ENCODE measurements around the gene TLR8. TPM values are rescaled to one million over a fixed set of nuclear protein-coding genes. Genes with fewer than 3 reads are reported as not detected.

The TLR8 gene
- total and polyA plus RNA-seq, 2 of the 4 experiments (the other 2 are of a cell fraction): not detected

DNA sequence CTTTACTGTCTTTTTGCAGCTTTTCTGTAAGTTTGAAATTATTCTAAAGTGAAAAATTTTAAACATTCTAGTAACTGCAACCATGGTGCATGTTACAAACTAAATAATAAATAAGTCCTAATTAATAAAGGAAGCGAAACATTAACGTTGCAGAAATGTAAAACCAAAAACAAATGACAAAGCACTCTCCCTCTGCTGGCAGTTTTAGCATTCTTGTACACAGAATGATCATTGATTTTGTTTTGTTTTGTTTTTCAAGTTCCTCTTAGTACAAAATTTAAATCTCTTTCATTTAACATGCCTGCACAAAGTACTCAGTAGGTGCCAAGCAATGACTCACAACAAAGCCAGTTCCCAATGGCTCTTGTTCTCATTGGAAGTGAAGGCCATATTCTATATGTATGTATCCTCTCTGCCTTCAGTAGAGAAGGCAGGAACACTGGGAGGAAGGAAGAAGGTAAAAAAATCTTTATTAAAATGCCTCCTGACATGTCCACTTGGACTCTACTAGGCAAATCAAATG, 54.8 kb downstream of the TLR8 start:
- Histone ChIP-seq H2BK5ac (ENCODE audit: low read depth, low read length, poor library complexity, severe bottlenecking) (no peak overlapping the region), H3K4me2 (ENCODE audit: low read depth, low read length) (no peak overlapping the region), H2BK120ac (ENCODE audit: low read depth, low read length) (no peak overlapping the region), H3K79me1 (ENCODE audit: low read depth in 1 of 2, low read length in 2 of 2) (no peaks in the 10 kb centered on the region), H3K14ac (replicated peaks; ENCODE audit: low read depth, low read length) (no peak overlapping the region), H4K5ac (ENCODE audit: low read depth, low read length) (no peak overlapping the region), H2AFZ (replicated peaks; ENCODE audit: low read length, poor library complexity) (no peak overlapping the region), H2BK15ac (ENCODE audit: low read depth, low read length) (no peak overlapping the region), H3K4me3 (ENCODE audit: insufficient read depth, low read depth, low read length) (no peak overlapping the region), H2BK20ac (ENCODE audit: low read depth, low read length) (no peak overlapping the region), H3K9me1 (ENCODE audit: insufficient read depth, low read length) (no peaks in the 10 kb centered on the region), H3K9me3 (ENCODE audit: control insufficient read depth, insufficient read depth, low read length) (no peaks in the 10 kb centered on the region), H4K20me1 (ENCODE audit: insufficient read depth, low read length) (no peaks in the 10 kb centered on the region), H2AK5ac (ENCODE audit: low read depth, low read length) (no peak overlapping the region), H4K91ac (ENCODE audit: insufficient read depth, low read depth, low read length) (no peak overlapping the region), H4K8ac (ENCODE audit: low read depth in 2 of 2, low read length in 2 of 2) (no peak overlapping the region), H3K18ac (ENCODE audit: low read depth, low read length) (no peak overlapping the region), H2AK9ac (replicated peaks; ENCODE audit: low read depth, low read length, poor library complexity) (no peak overlapping the region), H3K4ac (ENCODE audit: low read depth, low read length) (no peak overlapping the region), H3K27ac (ENCODE audit: insufficient read depth, low read length) (no peak overlapping the region), H3K56ac (ENCODE audit: extremely low read depth, insufficient read depth, low read length) (no peak overlapping the region), H3K9ac (ENCODE audit: low read depth, low read length) (no peak overlapping the region), H3K4me1 (ENCODE audit: control insufficient read depth, insufficient read depth, low read length) (peaks cover 6% of the 10 kb centered on the region), H3K23ac (ENCODE audit: low read depth, low read length) (no peak overlapping the region), H3K27me3 (ENCODE audit: control insufficient read depth, insufficient read depth, low read length) (no peaks in the 10 kb centered on the region), H3K36me3 (ENCODE audit: control insufficient read depth, insufficient read depth, low read length) (no peaks in the 10 kb centered on the region)
- ChIA-PET POLR2A (ENCODE audit: unreplicated experiment) (no interaction called here), CTCF (no interaction called here)
- no TSS peak for BruUV-seq (replicated peaks)
- dilution Hi-C loops (cut with HindIII; ENCODE audit: low sequenced_read_pairs, unreplicated experiment) (no loop called here), in situ Hi-C loops (cut with MboI; ENCODE audit: low sequenced_read_pairs) (loop anchor here (10.0 to 25.0 kb wide), 3 partner anchors 524 to 1076 kb away; partner anchors contain the start of genes GEMIN8, OFD1 and TRAPPC2), intact Hi-C loops (cut with micrococcal nuclease) (no loop called here)
- WGBS, 2 experiments (ENCODE audit: extremely low coverage in 2 of 2, insufficient read length in 1 of 2): no CpG with 5 or more reads among the region's 2 CpGs
- ATAC-seq (ENCODE audit: low read depth) (no peak), DNase-seq (no peak)
- TF ChIP-seq FOS (IDR thresholded peaks at IDR 0.05; ENCODE audit: low read depth, low read length) (no peak), CEBPB (IDR thresholded peaks at IDR 0.05; ENCODE audit: low read depth, low read length) (no peak), RAD21 (IDR thresholded peaks at IDR 0.05; ENCODE audit: low read length) (no peak), SMC3 (IDR thresholded peaks at IDR 0.05; ENCODE audit: low read depth, low read length) (no peak), CHD1 (IDR thresholded peaks at IDR 0.05; ENCODE audit: low read depth, low read length) (no peak), RFX5 (IDR thresholded peaks at IDR 0.05; ENCODE audit: low read depth, low read length) (no peak), POLR2A (IDR thresholded peaks at IDR 0.05; ENCODE audit: low read depth, low read length) (no peak), MAFK (IDR thresholded peaks at IDR 0.05; ENCODE audit: low read depth, low read length) (no peak), RCOR1 (IDR thresholded peaks at IDR 0.05; ENCODE audit: insufficient replicate concordance, low read length) (no peak)
- TF ChIP-seq, protein P1, sequence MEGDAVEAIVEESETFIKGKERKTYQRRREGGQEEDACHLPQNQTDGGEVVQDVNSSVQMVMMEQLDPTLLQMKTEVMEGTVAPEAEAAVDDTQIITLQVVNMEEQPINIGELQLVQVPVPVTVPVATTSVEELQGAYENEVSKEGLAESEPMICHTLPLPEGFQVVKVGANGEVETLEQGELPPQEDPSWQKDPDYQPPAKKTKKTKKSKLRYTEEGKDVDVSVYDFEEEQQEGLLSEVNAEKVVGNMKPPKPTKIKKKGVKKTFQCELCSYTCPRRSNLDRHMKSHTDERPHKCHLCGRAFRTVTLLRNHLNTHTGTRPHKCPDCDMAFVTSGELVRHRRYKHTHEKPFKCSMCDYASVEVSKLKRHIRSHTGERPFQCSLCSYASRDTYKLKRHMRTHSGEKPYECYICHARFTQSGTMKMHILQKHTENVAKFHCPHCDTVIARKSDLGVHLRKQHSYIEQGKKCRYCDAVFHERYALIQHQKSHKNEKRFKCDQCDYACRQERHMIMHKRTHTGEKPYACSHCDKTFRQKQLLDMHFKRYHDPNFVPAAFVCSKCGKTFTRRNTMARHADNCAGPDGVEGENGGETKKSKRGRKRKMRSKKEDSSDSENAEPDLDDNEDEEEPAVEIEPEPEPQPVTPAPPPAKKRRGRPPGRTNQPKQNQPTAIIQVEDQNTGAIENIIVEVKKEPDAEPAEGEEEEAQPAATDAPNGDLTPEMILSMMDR (conservative IDR thresholded peaks at IDR 0.05; ENCODE audit: low read depth, low read length): no peak
- TF ChIP-seq, protein P2, sequence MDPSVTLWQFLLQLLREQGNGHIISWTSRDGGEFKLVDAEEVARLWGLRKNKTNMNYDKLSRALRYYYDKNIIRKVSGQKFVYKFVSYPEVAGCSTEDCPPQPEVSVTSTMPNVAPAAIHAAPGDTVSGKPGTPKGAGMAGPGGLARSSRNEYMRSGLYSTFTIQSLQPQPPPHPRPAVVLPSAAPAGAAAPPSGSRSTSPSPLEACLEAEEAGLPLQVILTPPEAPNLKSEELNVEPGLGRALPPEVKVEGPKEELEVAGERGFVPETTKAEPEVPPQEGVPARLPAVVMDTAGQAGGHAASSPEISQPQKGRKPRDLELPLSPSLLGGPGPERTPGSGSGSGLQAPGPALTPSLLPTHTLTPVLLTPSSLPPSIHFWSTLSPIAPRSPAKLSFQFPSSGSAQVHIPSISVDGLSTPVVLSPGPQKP (IDR thresholded peaks at IDR 0.05; ENCODE audit: borderline replicate concordance, low read depth, low read length): no peak

All from IMR-90 (cell line).